GM18498 (cell line): ENCODE data around the gene LGALS7B.
"Not testable (repeated sequence)": the region's sequence is repeated elsewhere in the genome, so short reads cannot be mapped to it uniquely, and the experiment has no call there.

Experiments
- ATAC-seq: cut with Tn5 transposase; IDR thresholded peaks from one replicate; pipeline ENCODE4 v1.9.1; 2021; ENCODE audit warnings: mild to moderate bottlenecking, moderate library complexity; ENCODE audit not compliant: unreplicated experiment

The LGALS7B gene

GRCh38 chr19:38788478-38789243 is at the start of gene LGALS7B:
TSS of gene LGALS7B (plus strand) at chr19:38789200. CDS start at chr19:38789227, 27 bp downstream.
- no peak for ATAC-seq

- no peak for ATAC-seq
Observed at GRCh38 chr19:38739440-38740256, 49.4 kb upstream of the LGALS7B start.

GRCh38 chr19:38740257-38740592 is 48.8 kb upstream of the LGALS7B start:
- ATAC-seq = no peak

- no peak for ATAC-seq
Observed at GRCh38 chr19:38740932-38741331, 48.1 kb upstream of the LGALS7B start.

DNA sequence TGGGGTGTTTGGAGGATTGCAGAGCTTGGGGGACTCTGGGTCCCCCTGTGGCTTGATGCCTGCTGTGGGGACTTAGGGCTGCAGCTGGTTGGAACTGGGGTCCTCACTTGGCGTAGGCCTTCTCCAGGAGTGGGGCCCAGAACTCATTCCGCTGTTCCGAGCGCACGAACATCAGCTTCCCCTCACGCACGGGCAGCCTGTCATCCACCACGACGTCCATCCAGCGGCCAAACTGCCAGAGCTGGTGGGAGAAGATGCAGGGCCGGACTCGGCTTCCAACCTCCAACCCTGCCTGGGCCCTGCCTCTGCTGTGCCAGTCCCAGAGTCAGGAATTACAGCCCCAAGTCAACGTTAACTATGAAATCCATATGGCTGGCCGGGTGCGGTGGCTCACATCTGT is 47.3 kb upstream of the LGALS7B start:
- ATAC-seq = no peak

DNA sequence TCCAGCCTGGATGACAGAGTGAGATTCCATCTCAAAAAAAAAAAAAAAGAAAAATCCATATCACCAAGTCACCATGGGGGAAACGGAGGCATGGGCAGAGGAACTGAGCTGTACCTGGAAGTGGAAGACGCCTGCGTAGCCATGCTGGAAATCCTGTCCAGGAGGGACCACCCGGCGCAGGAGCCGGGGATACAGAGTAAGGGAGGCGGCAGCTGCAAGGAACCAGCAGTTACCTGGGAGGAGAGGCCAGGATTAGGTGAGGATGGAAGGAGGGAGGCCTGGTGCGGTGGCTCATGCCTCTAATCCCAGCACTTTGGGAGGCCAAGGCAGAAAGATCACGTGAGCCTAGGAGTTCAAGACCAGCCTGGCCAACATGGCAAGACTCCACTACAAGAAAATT is 46.7 kb upstream of the LGALS7B start:
- ATAC-seq = no peak

DNA sequence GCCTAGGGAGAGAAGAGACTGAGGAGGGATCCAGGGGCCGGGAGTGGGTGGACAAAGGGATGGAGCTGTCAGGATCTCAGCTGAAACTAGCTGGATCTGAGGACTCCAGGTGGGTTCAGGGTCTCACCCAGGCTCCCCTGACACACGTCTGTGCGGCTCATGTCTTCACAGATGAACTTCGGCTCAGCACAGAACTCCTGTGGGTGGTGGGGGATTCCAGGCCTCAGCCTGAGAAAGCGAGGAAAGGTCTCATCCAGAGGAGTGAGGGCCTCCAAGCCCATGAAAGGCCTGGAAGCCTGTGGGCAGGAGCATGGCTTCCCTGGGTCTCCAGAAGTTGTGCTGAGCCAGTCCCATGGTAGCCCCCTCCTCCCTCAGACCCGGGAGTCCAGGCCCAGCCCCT is 46.1 kb upstream of the LGALS7B start:
- no peak for ATAC-seq

DNA sequence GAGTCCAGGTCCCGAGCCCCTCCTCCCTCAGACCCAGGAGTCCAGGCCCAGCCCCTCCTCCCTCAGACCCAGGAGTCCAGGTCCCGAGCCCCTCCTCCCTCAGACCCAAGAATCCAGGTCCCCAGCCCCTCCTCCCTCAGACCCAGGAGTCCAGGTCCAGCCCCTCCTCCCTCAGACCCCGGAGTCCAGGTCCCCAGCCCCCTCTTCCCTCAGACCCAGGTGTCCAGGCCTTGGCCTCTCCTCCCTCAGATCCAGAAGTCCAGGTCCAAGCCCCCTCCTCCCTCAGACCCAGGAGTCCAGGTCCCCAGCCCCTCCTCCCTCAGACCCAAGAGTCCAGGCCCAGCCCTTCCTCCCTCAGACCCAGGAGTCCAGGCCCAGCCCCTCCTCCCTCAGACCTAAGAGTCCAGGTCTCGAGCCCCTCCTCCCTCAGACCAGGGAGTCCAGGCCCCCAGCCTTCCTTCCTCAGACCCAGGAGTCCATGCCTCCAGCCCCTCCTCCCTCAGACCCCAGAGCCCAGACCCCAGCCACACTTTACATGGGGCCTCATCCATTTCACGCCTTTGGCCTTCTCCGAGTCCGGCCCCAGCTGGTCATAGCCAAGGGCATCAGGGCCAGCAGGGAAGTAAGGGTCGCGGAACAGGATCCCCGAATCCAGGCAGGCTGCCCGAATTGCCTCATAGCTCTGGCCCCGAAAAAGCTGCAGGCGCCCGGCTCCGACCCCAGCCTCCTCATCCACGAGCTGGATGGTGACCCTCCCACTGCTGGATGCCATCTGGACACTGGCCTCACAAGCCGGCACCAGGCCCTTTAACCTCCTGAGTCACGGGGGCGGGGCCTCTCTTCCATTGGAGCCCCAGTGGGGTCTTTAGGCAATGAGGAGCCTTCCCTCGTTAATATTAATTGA is 45.4 kb upstream of the LGALS7B start:
- no peak for ATAC-seq

GRCh38 chr19:38744298-38744681 is 44.7 kb upstream of the LGALS7B start, which contains the start of gene CAPN12:
TSS of gene CAPN12 (minus strand) at chr19:38744474. CDS start at chr19:38744165, 309 bp downstream.
- ATAC-seq = no peak

DNA sequence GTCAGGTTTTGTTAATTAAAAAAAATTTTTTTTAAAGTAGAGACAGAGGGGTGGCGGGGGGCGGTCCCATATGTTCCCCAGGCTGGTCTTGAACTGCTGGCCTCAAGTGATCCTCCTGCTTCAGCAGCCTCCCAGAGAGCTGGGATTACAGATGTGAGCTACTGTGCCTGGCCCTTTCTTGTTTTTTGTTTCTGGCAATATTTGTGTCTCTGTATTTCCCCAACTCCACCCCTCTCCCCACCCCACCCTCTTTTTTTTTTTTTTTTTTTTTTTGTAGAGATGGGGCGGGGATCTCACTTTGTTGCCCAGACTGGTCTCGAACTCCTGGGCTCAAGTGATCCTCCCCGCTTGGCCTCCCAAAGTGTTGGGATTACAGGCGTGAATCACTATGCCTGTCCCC is 44.1 kb upstream of the LGALS7B start:
- no peak for ATAC-seq

DNA sequence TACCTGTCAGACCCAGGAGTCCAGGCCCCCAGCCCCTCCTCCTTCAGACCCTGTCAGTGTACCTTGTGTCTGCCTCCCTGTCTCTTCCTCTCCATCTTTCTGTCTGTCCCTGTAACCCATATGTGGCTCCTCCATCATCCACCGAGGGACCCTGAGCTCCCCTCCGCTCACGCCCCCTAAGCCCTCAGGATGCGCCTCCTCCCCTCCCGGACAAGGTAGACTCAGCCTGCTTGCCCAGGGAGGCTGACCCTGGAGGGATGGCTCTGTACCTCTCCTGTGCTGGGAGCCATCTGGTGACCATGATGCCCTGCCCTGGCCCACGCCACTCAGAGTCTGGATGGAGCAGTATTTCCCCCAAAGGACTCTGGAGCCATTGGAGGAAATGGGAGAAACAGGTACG is 43.7 kb upstream of the LGALS7B start:
- no peak for ATAC-seq

DNA sequence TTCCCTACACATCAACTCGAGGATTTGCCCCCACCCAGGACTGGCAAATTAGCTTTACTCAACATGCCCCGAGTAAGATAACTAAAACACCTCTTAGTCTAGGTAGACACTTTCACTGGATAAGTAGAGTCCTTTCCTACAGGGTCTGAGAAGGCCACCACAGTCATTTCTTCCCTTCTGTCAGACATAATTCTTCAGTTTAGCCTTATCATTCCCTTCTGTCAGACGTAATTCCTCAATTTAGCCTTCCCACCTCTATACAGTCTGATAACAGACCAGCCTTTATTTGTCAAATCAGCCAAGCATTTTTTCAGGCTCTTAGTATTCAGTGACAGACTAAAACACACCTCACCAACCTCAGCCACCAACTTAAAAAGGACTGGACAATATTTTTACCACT is 35.2 kb upstream of the LGALS7B start:
- not testable (repeated sequence) for ATAC-seq

DNA sequence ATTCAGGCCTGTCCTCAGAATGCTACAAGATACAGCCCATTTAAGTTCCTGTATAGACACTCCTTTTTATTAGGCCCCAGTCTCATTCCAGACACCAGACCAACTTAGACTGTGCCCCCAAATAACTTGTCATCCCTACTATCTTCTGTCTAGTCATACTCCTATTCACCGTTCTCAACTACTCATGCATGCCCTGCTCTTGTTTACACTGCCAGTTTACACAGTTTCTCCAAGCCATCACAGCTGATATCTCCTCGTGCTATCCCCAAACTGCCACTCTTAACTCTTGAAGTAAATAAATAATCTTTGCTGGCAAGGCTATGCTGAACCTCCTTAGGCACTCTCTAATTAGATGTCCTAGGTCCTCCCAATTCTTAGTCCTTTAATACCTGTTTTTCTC is 34.8 kb upstream of the LGALS7B start:
- ATAC-seq = not testable (repeated sequence)

DNA sequence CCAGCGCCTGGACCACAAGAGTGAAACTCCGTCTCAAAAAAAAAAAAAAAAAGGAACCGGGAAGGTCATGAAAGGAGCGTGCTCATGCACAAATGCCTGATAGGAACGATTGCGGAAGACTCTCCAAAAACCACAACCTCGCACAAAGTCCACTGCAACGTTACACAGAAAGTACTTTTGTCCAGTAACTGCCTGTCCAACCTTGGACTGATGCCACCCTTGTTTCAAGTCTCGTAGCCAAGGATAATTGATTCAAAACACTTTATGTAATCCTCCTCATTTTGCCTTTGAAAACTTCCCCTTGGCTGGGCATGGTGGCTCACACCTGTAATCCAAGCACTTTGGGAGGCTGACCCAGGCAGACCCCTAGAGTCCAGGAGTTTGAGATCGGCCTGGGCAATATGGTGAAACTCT is 29.4 kb upstream of the LGALS7B start:
- no peak for ATAC-seq

DNA sequence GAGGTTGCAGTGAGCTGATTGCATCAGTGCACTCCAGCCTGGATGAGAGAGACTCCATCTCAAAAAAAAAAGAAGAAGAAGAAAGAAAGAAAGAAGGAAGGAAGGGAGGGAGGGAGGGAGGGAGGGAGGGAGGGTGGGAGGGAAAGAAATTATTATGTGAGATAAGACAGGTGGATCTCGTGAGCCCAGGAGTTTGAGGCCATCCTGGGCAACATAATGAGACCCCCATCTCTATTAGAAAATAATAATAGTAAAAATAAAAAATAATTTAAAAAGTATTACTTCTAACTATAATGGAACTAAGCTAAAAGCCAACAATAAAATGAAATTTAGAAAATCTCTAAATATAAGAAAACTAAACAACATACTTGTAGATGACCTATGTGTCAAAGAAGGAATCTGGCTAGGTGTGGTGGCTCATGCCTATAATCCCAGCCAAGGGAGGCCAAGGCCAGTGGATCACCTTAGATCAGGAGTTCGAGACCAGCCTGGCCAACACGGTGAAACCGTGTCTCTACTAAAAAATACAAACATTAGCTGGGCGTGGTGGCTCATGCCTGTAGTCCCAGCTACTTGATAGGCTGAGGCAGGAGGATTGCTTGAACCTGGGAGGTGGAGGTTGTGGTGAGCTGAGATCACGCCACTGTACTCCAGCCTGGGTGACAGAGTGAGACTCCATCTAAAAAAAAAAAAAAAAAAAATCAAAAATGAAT is 28.0 kb upstream of the LGALS7B start:
- not testable (repeated sequence) for ATAC-seq

GRCh38 chr19:38761884-38762389 is 27.1 kb upstream of the LGALS7B start:
- not testable (repeated sequence) for ATAC-seq

GRCh38 chr19:38763795-38764220 is 25.2 kb upstream of the LGALS7B start:
- ATAC-seq = no peak

GRCh38 chr19:38765214-38765613 is 23.8 kb upstream of the LGALS7B start:
- no peak for ATAC-seq

DNA sequence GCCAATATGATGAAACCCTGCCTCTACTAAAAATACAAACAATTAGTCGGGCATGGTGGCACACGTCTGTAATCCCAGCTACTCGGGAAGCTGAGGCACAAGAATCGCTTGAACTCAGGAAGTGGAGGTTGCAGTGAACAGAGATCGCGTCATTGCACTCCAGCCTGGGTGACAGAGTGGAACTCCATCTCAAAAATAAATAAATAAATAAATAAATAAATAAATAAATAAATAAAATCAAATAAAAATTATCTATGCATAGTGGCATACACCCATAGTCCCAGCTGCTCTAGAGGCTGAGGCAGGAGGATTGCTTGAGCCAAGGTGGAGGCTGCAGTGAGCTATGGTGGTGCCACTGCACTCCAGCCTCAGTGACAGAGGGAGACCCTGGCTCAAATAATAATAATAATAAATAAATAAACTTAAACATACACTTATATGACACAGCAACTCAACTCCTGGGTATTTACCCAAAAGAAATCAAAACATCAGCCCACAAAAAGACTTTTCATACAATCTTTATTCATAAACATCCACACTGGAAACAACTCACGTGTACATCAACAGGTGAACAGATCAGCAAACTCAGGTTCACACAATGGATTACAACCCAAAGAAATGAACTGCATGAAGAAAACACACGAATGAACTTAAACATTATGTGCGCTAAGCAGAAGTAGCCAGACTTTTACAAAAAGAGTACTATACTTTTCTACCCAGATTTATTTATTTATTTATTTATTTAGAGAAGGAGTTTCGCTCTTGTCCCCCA is 22.5 kb upstream of the LGALS7B start:
- no peak for ATAC-seq
